Neural crest cell (in vitro differentiated cells): ENCODE results near the gene PATE3. TPM values are rescaled to one million over a fixed set of nuclear protein-coding genes. Genes with fewer than 3 reads are reported as not detected.

Experiments used
- DNase-seq: peaks from one replicate; pipeline ENCODE4 v3.0.0; 2021; ENCODE audit warnings: low read depth, mixed read lengths, low spot score
- H3K27ac Mint-ChIP-seq: one replicate; pipeline ENCODE4 v1.8.0; 2021; ENCODE audit warnings: mild to moderate bottlenecking, mixed read lengths; ENCODE audit not compliant: unreplicated experiment
- H3K27me3 Mint-ChIP-seq: 2 replicates; pipeline ENCODE4 v1.8.0; 2021; ENCODE audit warnings: low read depth, mild to moderate bottlenecking, mixed read lengths
- H3K36me3 Mint-ChIP-seq: 2 replicates; pipeline ENCODE4 v1.8.0; 2021; ENCODE audit warnings: low read depth, mild to moderate bottlenecking, mixed read lengths
- H3K4me1 Mint-ChIP-seq: 2 replicates; pipeline ENCODE4 v1.8.0; 2021; ENCODE audit warnings: mixed read lengths
- H3K4me3 Mint-ChIP-seq: one replicate; pipeline ENCODE4 v1.8.0; 2021; ENCODE audit warnings: mild to moderate bottlenecking, mixed read lengths
- H3K9me3 Mint-ChIP-seq: 2 replicates; pipeline ENCODE4 v1.8.0; 2021; ENCODE audit warnings: mixed read lengths
- total RNA-seq: library from RNA; stranded (reverse); gene quantifications from 2 replicates; pipeline ENCODE4 v1.2.1, GENCODE V29; 2021
- TF ChIP-seq, protein P1 (sequence below): fragments of 200-600 bp; sonication (generic); conservative IDR thresholded peaks from 2 replicates; pipeline ENCODE4 v1.5.0; 2021; ENCODE audit warnings: antibody characterized with exemption, mild to moderate bottlenecking

The PATE3 gene
- total RNA-seq, 1 donor from 2014 or later, result not detected

DNA sequence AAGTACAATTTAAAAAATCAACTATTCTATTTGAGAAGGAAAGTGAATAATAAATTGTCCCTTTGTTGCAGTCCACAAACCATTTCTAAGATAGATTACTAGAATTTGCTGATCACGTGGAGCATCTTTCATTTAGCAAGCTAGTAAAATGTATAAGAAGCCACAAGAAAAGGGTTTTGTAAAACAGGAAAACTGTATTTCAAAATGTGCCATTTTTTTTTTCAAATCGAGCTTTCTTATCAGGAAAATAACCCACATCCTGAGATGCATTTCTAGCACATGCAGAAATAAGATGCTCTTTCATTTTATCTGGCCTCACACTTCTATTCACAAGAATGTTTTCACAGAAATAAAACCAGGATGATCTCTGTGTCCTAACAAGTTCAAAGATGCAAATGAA lies 3.2 kb upstream of the PATE3 start:
- DNase-seq, result no peak
- H3K27ac Mint-ChIP-seq, result no peak overlapping the region
- H3K4me1 Mint-ChIP-seq, result no peaks in the 10 kb centered on the region
- no peak overlapping the region for H3K4me3 Mint-ChIP-seq
- peaks cover 2% of the 10 kb centered on the region for H3K9me3 Mint-ChIP-seq
- peaks cover 12% of the 10 kb centered on the region for H3K27me3 Mint-ChIP-seq
- TF ChIP-seq, protein P1, sequence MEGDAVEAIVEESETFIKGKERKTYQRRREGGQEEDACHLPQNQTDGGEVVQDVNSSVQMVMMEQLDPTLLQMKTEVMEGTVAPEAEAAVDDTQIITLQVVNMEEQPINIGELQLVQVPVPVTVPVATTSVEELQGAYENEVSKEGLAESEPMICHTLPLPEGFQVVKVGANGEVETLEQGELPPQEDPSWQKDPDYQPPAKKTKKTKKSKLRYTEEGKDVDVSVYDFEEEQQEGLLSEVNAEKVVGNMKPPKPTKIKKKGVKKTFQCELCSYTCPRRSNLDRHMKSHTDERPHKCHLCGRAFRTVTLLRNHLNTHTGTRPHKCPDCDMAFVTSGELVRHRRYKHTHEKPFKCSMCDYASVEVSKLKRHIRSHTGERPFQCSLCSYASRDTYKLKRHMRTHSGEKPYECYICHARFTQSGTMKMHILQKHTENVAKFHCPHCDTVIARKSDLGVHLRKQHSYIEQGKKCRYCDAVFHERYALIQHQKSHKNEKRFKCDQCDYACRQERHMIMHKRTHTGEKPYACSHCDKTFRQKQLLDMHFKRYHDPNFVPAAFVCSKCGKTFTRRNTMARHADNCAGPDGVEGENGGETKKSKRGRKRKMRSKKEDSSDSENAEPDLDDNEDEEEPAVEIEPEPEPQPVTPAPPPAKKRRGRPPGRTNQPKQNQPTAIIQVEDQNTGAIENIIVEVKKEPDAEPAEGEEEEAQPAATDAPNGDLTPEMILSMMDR, result no peak
- no peaks in the 10 kb centered on the region for H3K36me3 Mint-ChIP-seq

DNA sequence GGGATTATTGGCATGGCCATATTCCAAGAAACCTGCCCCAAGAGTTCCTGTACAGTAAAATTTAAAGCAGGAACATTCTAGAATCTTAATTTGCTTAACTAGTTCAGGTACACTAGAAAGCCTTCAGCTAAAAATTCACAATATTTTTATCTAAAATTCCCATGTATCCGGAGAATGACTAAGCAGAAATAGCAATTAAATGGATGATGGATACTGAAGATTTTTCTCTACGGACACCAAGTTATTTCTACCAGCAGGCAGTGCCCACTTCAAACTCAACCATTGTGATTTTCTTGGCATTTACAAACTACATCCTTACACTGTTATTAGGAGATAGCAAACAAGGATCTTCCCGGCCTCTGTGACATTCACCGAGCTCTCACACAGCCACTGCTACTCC lies 2.9 kb downstream of the PATE3 start:
- H3K9me3 Mint-ChIP-seq, result peaks cover 22% of the 10 kb centered on the region
- no peak for DNase-seq
- TF ChIP-seq, protein P1, result no peak

DNA sequence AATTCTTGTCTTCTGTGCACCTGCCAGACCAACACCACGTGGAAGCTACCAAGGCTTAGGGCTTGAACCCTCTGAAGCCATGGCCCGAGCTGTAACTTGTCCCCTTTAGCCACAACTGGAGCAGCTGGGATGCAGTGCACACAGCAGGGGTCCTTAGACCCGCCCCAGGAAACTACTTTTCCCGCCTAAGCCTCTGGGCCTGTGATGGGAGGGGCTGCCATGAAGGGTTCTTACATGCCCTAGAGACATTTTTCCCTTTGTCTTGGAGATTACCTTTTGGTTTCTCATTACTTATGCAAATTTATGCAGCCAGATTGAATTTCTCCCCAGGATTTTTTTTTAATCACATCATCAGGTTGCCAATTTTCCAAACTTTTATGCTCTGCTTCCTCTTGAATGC lies 9.7 kb downstream of the PATE3 start:
- H3K9me3 Mint-ChIP-seq, result peaks cover 27% of the 10 kb centered on the region
- peaks cover 15% of the 10 kb centered on the region for H3K36me3 Mint-ChIP-seq
- no peak overlapping the region for H3K27ac Mint-ChIP-seq
- H3K27me3 Mint-ChIP-seq, result peaks cover 10% of the 10 kb centered on the region
- H3K4me3 Mint-ChIP-seq, result no peak overlapping the region
- TF ChIP-seq, protein P1, result no peak
- no peak for DNase-seq
- H3K4me1 Mint-ChIP-seq, result no peaks in the 10 kb centered on the region

More for the DNA sequence above, 2.9 kb downstream of the PATE3 start:
- no peak overlapping the region for H3K27ac Mint-ChIP-seq
- H3K4me3 Mint-ChIP-seq, result no peak overlapping the region
- peaks cover 8% of the 10 kb centered on the region for H3K36me3 Mint-ChIP-seq
- no peaks in the 10 kb centered on the region for H3K4me1 Mint-ChIP-seq
- H3K27me3 Mint-ChIP-seq, result peaks cover 9% of the 10 kb centered on the region

DNA sequence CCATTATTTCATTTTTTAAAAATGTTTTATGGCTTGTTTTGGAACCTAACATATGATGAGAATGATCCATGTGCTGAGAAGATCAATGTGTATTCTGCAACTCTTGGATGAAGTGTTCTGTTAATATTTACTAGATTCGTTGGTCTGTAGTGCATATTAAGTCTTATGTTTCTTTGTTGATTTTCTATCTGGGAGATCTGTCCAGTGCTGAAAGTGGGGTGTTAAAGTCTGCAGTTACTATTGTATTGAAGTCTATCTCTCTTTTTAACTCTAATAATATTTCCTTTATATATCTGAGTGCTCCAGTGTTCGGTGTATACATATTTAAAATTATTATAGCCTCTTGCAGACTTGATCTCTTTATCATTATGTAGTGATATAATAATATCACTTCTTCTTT lies 11.9 kb downstream of the PATE3 start:
- H3K27ac Mint-ChIP-seq, result no peak overlapping the region
- peaks cover 19% of the 10 kb centered on the region for H3K9me3 Mint-ChIP-seq
- no peak overlapping the region for H3K4me3 Mint-ChIP-seq
- no peaks in the 10 kb centered on the region for H3K4me1 Mint-ChIP-seq
- peaks cover 7% of the 10 kb centered on the region for H3K27me3 Mint-ChIP-seq
- peaks cover 12% of the 10 kb centered on the region for H3K36me3 Mint-ChIP-seq
- no peak for DNase-seq
- TF ChIP-seq, protein P1, result no peak

DNA sequence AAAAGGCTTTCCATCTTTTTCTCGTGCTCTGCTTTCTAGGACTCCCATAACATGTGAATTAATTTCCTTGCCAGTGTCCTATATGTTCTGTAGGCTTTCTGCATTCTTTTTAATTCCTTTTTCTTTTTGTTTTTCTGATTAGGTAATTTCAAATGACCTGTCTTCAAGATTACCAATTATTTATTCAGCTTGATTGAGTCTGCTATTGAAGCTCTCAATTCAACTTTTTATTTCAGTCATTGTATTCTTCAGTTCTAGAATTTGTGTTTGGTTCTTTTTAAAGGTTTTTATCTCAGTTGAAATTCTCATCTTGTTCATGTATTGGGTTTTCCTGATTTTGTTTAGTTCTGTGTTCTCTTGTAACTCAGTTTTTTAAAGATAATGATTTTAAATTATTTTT lies 14.5 kb downstream of the PATE3 start:
- Mint-ChIP-seq H3K9me3 (peaks cover 11% of the 10 kb centered on the region), H3K27me3 (peaks cover 5% of the 10 kb centered on the region), H3K36me3 (peaks cover 5% of the 10 kb centered on the region), H3K27ac (no peak overlapping the region), H3K4me1 (no peaks in the 10 kb centered on the region), H3K4me3 (no peak overlapping the region)
- TF ChIP-seq, protein P1, result no peak
- no peak for DNase-seq

DNA sequence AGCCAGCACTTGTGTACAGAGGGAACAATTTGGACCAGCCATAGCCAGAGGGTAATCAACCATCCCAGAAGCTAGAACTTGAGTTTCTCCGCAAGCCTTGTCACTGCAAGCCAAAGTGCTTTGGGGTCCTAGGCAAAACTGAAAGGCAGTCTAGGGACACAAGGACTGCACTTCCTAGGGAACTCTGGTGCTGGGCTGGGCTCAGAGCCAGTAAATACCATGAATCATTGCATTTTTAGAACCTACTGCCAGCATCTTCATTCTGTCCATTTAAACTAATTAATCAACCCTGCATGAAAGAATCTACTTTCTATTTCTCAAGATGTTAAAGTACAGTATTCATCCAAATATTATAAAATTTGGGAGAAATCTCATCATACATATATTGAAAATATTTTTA lies 20.0 kb downstream of the PATE3 start:
- no peak overlapping the region for H3K4me3 Mint-ChIP-seq
- H3K27ac Mint-ChIP-seq, result no peak overlapping the region
- no peak for DNase-seq
- H3K4me1 Mint-ChIP-seq, result no peaks in the 10 kb centered on the region
- no peaks in the 10 kb centered on the region for H3K36me3 Mint-ChIP-seq
- H3K27me3 Mint-ChIP-seq, result peaks cover 11% of the 10 kb centered on the region
- TF ChIP-seq, protein P1, result no peak
- H3K9me3 Mint-ChIP-seq, result peaks cover 6% of the 10 kb centered on the region
